NCI-H82 treated with DMSO at 0.1 percent for 48 hours (cell line): Measurements from ENCODE around the gene RTN4IP1.

ENCODE experiments used
- DNase-seq: peaks from one replicate; lab custom pipeline; 2025; ENCODE audit not compliant: unreplicated experiment; lab: John Stamatoyannopoulos, UW

The RTN4IP1 gene

DNA sequence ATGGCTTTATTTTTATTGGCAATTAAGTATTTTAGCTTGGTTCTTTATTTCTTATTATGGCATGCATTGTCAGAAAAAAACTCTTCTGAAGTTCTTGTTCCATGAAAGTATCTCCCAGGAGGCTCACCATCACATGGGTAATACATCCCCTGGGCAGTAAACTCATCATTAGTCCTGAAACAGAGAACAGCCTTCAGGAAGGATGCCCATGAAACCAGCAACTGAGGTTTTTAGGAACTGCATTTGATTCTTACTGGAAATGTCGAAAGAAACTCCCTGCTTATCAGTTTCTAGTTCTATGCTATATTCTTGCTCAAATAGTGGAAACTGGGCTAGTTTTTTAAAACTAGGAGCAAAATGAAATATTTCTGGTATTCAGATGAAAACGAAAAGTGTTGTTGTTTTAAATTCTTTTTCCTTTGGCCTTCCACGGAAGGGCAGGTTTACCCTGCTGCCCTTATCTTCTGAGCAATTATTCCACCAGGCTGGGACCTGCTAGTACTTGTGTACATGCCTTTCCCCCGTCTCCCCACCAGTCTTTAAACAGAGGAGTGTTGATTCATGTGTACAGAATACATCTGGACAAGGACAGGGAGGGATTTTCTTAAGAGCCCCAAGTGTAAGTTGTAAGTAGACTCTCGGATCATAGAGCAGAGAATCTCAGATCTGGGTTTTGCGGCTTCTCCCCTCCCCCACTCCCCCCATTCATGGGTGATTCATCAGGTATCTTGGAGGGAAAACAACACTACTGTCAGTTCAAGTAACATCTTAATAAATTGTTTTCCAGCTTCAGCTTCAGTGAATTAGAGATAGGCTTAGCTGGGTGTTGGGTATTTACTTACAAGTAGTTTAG is 81.5 kb downstream of the RTN4IP1 start:
- peak; percentile 23 for DNase-seq

- peak; percentile 25 for DNase-seq
Observed at GRCh38 chr6:106546691-106547414, 82.4 kb downstream of the RTN4IP1 start.

GRCh38 chr6:106546261-106546690 is 83.0 kb downstream of the RTN4IP1 start:
- DNase-seq: no peak

DNA sequence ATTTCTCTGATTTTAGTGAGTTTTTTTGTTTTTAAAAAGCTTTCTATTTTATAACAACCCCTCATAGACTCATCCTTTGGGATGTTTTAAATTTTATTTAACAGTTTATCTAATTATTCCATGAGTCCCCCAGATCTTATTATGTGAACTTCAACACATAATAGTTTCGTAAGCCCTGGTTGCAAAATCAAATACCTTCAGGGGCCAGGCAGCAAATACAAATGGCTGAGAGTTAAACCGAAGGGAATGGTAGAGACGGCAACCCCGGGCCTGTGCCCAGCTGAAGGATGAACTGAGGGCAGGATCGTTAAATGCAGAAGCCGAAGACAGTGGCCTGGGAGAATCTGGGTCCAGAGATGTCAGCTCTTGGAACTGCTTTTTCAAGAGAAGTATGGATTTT is 88.4 kb downstream of the RTN4IP1 start:
- no peak for DNase-seq

- DNase-seq: no peak
Observed at GRCh38 chr6:106540432-106540831, 88.9 kb downstream of the RTN4IP1 start.

DNA sequence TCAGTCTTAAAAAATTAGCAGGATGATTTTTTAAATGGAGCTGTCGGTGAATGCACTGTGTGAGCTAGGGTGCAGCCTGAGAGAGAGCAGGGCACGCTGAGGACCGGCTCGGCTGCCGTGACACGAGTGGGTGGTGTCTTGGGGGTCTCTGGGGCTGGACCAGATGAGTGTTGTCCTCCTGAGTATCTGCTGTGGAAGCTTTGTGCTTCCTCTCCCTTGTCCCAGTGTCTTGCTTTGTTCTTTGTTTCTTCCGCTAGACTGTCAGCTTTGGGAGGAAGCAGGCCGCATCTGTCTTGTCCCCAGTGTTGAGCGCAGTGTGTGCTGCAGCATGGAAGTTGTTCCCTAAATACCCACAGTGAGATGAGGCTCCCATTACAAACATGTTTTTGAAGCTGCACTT is 89.4 kb downstream of the RTN4IP1 start:
- DNase-seq: peak; percentile 8

DNA sequence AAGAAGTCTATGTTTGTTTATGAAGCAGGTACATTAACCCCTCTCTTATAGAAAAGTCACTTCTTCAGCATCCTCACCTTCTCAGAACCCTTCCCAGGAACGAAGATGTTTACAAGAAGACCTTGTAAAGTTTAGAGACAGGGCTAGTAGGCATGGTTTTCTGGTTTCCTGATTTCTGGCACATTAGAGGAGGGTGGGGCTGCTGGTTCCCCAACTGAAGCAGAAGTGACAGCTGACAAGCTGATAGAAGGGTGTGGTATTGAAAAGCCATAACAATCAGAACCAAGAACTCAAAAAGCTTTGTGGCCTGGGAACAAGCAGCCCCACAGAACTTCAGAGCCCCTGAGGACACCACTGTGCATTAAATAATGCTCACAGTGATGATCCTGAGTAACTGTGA is 91.2 kb downstream of the RTN4IP1 start:
- no peak for DNase-seq

DNA sequence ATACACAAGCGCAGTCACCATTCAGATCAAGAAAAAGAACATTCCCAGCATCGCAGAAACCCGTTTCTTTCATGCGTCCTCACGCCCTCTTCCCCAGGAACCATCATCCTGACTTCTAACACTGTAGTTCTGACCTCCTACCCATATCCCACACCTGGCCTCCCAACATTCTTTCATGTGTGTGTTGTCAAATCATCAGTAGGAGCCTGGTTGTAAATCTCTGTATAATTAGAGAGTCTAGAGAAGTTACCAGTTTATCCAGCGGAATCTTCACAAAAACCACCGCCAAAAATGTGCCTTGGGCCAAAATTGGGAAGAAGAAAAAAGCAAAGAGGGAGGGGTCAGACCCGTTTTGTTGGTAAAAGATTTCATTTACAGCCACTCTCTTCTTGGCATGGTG is 91.6 kb downstream of the RTN4IP1 start:
- DNase-seq: no peak

DNA sequence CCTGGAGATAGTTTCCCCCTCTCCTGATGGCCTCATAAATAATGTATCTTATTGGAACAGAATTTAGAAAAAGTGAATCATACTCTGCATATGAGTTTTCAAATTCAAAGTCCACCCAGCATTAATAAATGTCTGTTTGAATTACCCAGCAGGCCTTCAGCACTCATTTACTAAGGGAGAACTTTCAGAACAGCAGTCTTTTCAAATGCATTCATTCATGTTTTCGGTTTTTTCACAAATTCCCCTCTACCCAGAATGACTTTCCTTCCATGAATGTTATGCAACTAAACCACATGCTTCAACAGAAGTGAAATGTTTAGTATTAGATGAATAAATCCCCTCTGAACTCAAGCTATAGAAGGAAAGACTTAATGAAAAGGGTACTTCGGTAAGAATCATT is 92.4 kb downstream of the RTN4IP1 start:
- DNase-seq: no peak

- no peak for DNase-seq
Observed at GRCh38 chr6:106536357-106536756, 92.9 kb downstream of the RTN4IP1 start.

- no peak for DNase-seq
Observed at GRCh38 chr6:106535012-106535411, 94.3 kb downstream of the RTN4IP1 start.

DNA sequence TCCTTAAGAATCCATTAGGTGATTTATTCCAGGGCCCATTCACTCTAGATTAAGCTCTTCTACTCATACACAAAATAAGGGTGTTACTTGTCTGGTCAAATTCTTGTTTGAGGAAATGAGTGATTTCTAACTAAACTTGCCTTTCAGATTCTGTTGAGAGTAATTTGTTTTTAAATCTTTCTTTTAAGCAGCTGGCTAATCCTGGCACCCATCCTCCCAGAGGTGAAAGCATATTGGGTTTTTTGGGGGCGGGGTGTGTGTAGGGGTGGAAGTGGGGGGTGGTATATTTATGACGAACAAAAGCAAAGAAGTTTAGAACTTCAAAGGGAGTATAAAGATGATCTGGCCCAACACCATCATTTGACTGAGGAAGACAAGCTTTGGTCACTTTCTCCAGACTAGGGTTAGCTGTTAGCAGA is 94.7 kb downstream of the RTN4IP1 start:
- DNase-seq: no peak

DNA sequence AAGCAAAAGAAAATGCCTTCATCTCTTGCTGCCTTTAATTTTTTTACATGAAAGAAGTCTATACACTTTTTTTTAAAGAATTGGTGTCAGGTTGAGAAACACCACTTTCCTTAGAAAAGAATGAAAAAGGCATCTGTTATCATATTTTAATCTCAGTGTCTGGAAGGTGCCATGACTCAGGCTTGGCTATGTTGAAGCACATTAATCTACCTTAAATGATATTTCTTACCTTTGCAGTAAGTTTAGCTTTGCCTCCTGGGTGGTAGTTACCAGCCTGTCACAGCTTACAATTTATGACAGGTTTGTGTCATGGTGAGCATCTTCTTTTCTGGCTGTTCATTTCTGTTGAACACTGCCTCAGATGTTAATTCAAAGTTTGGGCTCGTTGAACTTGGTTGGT is 95.3 kb downstream of the RTN4IP1 start:
- no peak for DNase-seq

DNA sequence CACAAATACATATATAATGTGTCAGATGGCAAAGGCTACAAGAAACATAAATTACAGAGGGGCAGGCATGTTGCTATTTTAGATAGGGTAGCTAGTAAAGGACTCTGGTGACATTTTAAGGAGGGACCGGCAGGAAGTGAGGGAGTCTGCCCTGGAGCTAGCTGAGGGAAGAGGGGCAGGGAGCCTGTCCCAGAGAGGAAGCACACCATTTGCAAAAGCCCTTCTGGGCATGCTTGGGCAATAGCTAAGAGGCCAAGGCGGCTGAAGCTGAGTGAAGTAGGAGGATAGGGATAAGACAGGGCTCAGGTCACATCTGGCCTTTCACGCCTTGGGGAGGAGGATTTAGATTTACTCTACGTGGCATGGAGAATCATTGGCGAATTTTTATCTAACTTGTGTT is 96.2 kb downstream of the RTN4IP1 start:
- no peak for DNase-seq

DNA sequence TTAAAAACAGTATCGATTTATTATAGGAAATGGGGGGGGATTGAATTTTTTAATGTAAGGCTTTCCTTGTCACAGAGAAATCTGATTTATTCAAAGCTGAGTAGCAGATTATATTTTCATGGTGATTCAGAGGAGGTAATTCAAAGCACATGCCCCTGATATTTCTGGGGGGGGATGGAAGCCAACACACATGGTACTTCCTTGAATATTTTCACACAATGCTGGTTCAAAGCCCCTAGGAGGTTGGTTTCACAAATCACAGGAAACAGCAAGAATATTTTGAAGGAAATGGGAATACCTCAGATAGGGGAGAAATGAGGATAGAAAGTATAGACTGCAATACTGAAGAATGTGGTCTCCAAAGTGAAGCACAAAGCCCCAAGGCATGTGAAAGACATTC is 98.8 kb downstream of the RTN4IP1 start:
- no peak for DNase-seq

DNA sequence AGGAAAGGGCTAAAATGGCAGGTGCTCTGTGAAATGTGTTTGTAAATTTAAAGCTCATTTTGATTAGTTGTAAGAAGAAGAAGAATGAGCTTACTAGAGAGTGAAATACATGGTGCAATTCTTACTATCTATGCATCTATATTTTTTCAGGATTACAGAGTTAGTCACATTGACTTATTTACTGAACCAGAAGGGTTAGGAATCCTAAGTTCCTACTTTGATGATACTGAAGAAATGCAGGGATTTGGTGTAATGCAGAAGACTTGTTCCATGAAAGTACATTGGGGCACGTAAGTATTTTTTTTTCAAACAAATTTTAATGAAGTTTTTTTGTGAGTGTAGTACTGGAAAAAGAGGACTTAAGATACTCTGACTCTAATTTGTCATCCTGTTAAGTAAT is 99.3 kb downstream of the RTN4IP1 start:
- no peak for DNase-seq

GRCh38 chr6:106529438-106529837 is 99.9 kb downstream of the RTN4IP1 start:
- DNase-seq: no peak

GRCh38 chr6:106528521-106528920 is 100.8 kb downstream of the RTN4IP1 start:
- no peak for DNase-seq

DNA sequence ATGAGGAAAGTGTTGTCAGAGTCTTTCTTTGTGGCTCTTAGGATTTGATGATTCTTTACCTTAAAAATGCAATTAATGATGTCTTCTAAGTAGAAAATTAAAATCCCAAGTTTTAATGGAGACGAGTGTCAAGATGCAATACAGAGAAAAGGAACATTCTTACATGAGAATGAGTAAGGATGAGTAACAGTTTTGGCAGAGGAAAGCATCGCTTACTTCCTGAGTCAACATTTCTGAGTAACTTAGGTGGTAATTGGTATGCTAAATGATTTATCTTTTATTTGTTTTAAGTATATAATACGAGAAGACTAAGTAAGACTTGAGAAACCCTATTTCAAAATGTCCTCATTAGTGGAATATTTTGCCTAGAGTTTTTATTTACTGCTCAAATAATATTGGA is 101.3 kb downstream of the RTN4IP1 start:
- no peak for DNase-seq

GRCh38 chr6:106527117-106527516 is 102.2 kb downstream of the RTN4IP1 start:
- no peak for DNase-seq

GRCh38 chr6:106525882-106526275 is 103.4 kb downstream of the RTN4IP1 start:
- DNase-seq: no peak

DNA sequence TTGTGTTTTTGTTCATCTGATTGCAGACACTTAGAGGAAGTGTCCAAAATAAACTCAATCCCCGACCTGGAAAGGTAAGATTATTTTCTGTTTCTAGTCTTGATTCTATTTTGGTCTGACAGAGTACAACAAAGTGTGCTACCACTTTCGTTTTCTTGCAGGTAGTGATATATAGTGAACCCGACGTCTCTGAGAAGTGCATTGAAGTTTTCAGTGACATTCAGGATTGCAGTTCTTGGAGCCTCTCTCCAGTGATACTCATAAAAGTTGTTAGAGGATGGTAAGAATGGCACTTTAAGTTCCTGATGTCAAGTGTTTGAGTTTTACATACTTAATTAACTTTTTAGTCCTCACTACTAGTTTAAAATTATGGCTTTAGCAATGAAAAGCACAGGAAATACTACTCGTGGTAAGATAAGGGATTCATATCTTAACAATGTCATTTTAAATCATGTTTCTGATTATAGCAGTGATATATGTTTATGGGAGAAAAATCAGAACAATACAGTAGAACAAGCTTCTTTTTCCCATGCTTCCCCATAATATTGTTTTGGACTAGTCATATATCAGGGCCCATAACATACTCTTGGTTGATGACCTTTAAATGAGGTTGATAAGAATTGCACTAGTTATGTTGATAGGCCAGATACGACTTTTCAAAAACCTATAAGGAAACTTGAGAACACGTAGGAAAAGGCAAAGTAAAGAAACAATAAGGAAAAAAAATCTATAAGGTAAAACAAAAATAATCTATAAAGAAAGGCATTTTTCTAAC is 104.0 kb downstream of the RTN4IP1 start:
- no peak for DNase-seq
